Stimulated activated CD4-positive, alpha-beta T cell treated with anti-CD3 and anti-CD28 coated beads, TNF-alpha, amount 100 ng/mL, for 4 hours (primary cell): Measurements from ENCODE around the gene TMEM50A.
"Not testable (repeated sequence)": the region's sequence is repeated elsewhere in the genome, so short reads cannot be mapped to it uniquely, and the experiment has no call there.

Source experiments
- DNase-seq, 3 experiments: peaks; one replicate each; pipeline ENCODE4 v3.0.0-alpha.2; 2020; ENCODE audit warnings: low read depth in 3 of 3

The TMEM50A gene

GRCh38 chr1:25338188-25338981 lies at the start of gene TMEM50A:
TSS of gene TMEM50A (plus strand) at chr1:25338334. CDS start at chr1:25340487, 2,153 bp downstream.
- peak; percentile 79 to 86 (median 83) for DNase-seq

- DNase-seq: not testable (repeated sequence)
Measured at GRCh38 chr1:25288573-25289101, 49.5 kb upstream of the TMEM50A start.

- DNase-seq: not testable (repeated sequence)
Measured at GRCh38 chr1:25290043-25290442, 48.1 kb upstream of the TMEM50A start.

- not testable (repeated sequence) for DNase-seq
Measured at GRCh38 chr1:25293426-25293825, 44.7 kb upstream of the TMEM50A start.

GRCh38 chr1:25294889-25295826 lies 43.0 kb upstream of the TMEM50A start:
- not testable (repeated sequence) for DNase-seq

- not testable (repeated sequence) for DNase-seq
Measured at GRCh38 chr1:25296501-25296900, 41.6 kb upstream of the TMEM50A start.

GRCh38 chr1:25300729-25301128 lies 37.4 kb upstream of the TMEM50A start:
- not testable (repeated sequence) for DNase-seq

- DNase-seq: not testable (repeated sequence)
Measured at GRCh38 chr1:25302330-25302729, 35.8 kb upstream of the TMEM50A start.

- not testable (repeated sequence) for DNase-seq
Measured at GRCh38 chr1:25304936-25305335, 33.2 kb upstream of the TMEM50A start.

GRCh38 chr1:25308168-25308567 lies 30.0 kb upstream of the TMEM50A start:
- not testable (repeated sequence) for DNase-seq

- DNase-seq: not testable (repeated sequence)
Measured at GRCh38 chr1:25309085-25309484, 29.0 kb upstream of the TMEM50A start.

GRCh38 chr1:25309486-25309885 lies 28.6 kb upstream of the TMEM50A start:
- not testable (repeated sequence) for DNase-seq

GRCh38 chr1:25312806-25313470 lies 25.2 kb upstream of the TMEM50A start:
- DNase-seq: not testable (repeated sequence)

- DNase-seq: not testable (repeated sequence)
Measured at GRCh38 chr1:25320314-25320938, 17.7 kb upstream of the TMEM50A start.

- not testable (repeated sequence) for DNase-seq
Measured at GRCh38 chr1:25322127-25322526, 16.0 kb upstream of the TMEM50A start.

- not testable (repeated sequence) for DNase-seq
Measured at GRCh38 chr1:25324407-25324806, 13.7 kb upstream of the TMEM50A start.

GRCh38 chr1:25327864-25328790 lies 10.0 kb upstream of the TMEM50A start:
- DNase-seq: not testable (repeated sequence)

- DNase-seq: not testable (repeated sequence)
Measured at GRCh38 chr1:25328791-25329185, 9.3 kb upstream of the TMEM50A start.

GRCh38 chr1:25329336-25329735 lies 8.8 kb upstream of the TMEM50A start:
- DNase-seq: not testable (repeated sequence)

GRCh38 chr1:25329950-25330349 lies 8.2 kb upstream of the TMEM50A start:
- not testable (repeated sequence) for DNase-seq
